ENCODE measurements around the gene PFKFB4. TPM values are rescaled to one million over a fixed set of nuclear protein-coding genes. Genes with fewer than 3 reads are reported as not detected.

The PFKFB4 gene
- total and polyA plus RNA-seq, 2 of the 8 experiments (the other 6 are each of a cell fraction or from before 2014, with no cell fraction given): 10.7 to 20.1 TPM

DNA sequence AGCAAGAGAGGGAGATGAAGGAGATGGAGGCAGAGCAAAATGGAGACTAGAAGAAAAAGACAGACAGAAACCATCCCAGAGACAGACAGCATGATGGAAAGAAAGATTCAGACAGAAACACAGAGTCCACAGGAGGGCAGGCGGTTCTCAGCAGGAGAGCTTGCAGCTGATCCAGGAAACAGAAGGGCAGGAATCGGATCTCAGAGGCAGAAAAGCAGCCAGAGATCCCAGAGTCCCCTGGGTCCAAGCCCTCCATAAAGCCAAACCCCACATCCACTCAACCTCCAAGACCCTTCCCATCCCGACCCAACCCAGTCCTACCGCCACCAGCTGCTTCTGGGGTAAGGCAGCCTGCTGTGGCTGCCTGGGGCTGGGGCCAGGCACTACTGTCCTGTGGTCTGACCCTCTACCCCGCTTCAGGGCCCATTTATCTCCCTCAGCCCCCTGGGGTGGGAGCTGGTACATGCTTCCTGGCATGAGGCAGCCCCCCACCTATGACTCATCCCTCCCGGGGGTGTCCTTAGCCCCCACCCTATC is 6.8 kb upstream of the PFKFB4 start, which contains the start of gene UCN2 (continued):
- no peak for TF ChIP-seq RNF2 (IDR thresholded peaks at IDR 0.05; ENCODE audit: borderline replicate concordance, low read depth, low read length, missing control alignments, poor library complexity, severe bottlenecking)
- TF ChIP-seq EP300 (IDR thresholded peaks at IDR 0.05; ENCODE audit: borderline replicate concordance in 1 of 2, low read depth in 2 of 2, low read length in 2 of 2): no peak
- TF ChIP-seq E2F6 (IDR thresholded peaks at IDR 0.05): no peak
- no peak for TF ChIP-seq CHD2 (IDR thresholded peaks at IDR 0.05; ENCODE audit: low read length)
- TF ChIP-seq YY1 (IDR thresholded peaks at IDR 0.05; ENCODE audit: low read depth, low read length): no peak
- no peak for TF ChIP-seq TEAD4 (IDR thresholded peaks at IDR 0.05; ENCODE audit: low read depth, low read length)
- TF ChIP-seq NRF1 (IDR thresholded peaks at IDR 0.05; ENCODE audit: low read depth, low read length): no peak
- TF ChIP-seq RBBP5 (IDR thresholded peaks at IDR 0.05; ENCODE audit: borderline replicate concordance, low read depth, low read length): no peak

Data from H1 (cell line).